Activated CD8-positive, alpha-beta memory T cell treated with anti-CD3 and anti-CD28 coated beads for 1 hour (primary cell): Measurements from ENCODE around the gene BCL6B.
"Not testable (repeated sequence)": the region's sequence is repeated elsewhere in the genome, so short reads cannot be mapped to it uniquely, and the experiment has no call there.

Source experiments
- DNase-seq, 2 donors: peaks; one replicate each; pipeline ENCODE4 v3.0.0-alpha.2; 2020; ENCODE audit warnings: low read depth in 1 of 2; ENCODE audit errors: extremely low read depth in 1 of 2

BCL6B gene

DNA sequence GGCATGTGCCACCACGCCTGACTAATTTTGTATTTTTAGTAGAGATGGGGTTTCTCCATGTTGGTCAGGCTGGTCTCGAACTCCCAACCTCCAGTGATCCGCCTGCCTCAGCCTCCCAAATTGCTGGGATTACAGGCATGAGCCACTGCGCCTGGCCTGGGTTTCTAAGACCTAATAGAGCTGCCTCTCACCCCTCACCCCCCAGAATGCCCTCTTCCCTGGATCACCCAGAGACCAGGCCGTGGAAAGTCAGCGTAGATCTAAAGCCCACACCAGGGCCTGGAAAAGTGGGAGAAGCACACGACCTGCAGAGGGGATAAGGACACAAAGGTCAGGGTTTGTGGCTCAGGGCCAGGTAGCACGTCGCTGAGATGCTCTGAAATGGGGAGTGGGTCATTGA lies 27.7 kb downstream of the BCL6B start:
- not testable (repeated sequence) for DNase-seq

DNA sequence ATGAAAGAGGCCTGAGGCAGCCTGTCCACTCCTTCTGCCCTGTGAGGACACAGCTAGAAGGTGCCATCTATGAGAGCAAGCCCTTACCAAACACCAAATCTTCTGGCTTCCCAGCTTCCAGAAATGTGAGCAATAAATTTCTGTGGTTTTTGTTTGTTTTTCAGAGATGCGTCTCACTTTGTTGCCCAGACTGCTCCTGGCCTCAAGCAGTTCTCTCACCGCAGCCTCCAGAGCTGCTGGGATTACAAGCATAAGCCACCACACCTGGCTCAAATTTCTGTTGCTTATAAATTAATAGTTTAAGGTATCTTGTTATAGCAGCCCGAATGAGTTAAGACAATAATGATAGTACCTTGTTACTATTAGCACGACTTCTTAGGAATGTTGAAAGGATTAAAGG lies 33.5 kb downstream of the BCL6B start:
- DNase-seq, result no peak

DNA sequence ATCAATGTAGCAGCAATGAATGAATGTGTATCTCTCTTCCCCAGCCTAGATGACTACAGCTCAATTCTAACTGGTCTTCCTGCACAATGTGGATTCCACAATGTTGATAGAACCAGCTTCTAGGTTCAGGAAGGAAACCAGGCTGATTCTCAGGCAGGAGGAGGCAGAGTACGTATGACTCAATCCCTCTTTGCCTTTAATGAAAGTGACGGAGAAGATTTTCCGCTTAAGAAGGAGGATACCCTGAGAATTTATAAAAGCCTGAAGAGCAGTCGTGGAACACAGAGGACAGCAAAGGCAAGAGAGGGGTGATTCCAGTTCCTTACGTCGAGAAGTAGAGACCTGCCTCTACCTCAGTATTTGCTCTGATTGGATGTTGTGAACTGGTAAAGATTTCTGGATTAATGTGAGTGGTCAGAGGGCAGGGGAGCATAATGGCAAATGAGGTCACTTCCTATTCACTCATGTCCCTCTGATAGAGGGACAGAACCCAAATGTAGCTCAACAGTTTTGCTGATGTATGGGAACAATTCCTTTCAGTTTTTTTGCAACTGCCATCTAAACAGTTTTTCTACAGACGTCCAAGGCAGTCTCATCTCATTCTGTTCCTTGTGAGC lies 36.1 kb downstream of the BCL6B start:
- DNase-seq, result no peak

DNA sequence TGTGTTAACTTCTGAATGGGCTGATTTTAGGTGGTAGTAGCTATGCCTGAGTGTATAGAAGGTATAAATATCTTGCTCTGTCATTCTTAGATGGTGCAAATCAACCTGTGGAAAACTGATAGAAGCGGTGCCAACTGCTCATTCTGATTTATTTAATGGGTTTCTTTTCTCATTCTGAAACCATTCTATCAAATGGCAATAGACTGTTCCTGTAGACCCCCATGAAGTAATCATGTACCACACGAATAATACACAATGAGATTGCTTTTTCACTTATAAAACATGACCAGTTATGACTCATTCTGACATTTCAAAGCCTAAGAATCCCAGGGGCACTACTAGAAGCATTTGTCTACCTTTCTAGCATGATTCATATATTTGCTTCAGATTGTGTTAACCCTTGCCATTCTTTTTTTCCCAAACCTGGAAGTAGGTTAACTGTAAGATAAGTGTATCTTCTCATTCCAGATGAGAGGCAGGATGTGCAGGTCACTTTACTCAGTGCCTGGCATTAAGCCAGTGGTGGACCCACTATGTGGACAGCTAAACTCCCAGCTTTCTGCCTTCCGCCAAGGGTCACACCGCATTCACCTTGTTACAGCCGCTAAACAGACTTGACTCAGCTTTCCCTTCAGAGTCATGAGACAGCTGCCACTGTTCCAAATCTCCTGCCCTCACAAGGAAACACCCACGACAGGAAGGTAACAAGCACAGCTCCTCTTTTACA lies 37.5 kb downstream of the BCL6B start:
- no peak for DNase-seq

DNA sequence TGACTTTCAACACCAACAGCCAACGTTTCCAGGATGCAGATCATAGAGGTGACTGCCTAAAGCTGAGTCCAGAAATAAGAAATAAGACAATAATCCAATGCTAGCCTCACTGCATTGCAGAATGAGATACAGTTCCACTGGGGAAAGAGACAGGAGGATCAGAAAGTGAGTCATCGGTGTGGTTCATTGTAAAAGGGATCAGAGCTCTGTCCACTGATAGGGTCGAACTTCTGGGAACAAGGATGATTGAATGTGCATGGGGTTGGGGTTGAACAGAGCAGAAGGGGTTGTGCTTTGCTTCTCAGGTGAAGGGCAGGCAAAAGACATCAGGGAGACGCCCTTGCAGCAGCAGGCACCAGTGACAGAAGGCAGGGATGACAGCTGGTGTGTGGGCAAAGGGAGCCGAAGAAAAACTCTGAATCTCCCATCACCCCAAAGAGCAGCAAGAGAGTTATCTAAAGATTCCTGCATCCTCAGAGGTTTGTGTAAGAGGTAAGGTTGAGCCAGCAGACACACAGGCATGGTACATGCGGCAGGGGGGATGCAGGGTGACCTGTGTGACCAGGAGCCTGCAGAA lies 40.8 kb downstream of the BCL6B start:
- no peak for DNase-seq

DNA sequence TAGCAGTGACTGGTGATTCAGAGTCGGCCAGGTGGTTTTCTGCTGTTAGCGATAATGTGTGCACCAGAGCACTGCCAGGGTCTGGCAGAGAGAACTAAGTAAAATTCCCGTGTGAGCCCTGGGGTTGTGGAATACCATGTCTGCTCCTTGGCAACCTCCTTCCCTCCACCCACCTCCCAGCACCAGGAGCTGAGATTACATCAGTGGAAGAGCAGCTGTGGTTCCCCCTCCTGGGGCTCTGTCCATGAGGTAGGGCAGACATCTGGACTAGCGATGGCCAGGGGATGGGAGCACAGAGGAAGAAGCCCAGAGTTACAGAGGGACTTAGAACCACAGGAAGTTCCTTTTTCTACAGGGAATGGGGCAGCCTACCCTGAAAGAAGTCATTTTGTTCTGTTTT lies 41.4 kb downstream of the BCL6B start:
- DNase-seq, result no peak

DNA sequence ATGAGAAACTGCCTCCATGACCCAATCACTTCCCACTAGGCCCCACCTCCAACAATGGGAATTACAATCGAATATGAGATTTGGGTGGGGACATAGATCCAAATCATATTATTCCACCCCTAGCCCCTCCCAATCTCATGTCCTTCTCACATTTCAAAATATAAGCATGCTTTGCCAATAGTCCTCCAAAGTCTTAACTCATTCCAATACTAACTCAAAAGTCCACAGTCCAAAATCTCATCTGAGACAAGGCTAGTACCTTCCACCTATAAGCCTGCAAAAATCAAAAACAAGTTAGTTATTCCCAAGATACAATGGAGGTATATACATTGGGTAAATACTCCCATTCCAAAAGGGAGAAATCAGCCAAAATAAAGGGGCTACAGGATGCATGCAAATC lies 44.3 kb downstream of the BCL6B start:
- DNase-seq, result no peak

DNA sequence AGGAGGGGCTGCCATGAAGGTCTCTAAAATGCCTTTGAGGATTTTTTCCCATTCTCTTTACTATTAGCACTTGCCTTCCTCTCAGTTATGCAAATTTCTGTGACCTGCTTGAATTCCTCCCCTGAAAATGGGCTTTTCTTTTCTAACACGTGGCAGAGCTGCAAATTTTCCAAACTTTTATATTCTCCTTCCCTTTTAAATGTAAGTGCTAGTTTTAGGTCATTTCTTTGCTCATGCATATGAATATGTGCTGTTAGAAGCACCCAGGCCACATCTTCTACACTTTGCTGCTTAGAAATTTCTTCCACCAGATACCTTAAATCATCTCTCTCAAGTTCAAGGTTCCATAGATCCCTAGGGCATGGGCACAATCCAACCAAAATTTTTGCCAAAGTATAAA lies 45.4 kb downstream of the BCL6B start:
- no peak for DNase-seq

DNA sequence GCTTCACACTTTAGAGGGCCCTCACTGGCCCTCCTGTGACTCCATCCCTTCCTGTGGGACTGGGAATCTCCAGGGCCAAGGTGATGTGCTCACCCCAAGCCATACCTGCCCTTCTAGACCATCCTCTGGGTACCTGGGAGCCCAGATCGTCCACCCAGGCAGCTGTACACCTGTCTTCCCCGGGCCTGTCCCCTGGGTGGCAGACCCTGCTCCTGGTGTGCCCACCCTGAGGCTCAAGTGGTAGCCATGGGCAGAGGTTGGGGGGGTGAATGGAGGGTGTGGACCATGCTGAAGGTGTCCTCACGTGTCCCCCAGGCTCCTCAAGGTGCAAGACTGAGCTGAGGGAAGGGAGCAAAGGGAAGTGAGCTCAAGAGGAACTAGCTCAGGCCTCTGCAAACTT lies 47.9 kb downstream of the BCL6B start:
- DNase-seq, result no peak

DNA sequence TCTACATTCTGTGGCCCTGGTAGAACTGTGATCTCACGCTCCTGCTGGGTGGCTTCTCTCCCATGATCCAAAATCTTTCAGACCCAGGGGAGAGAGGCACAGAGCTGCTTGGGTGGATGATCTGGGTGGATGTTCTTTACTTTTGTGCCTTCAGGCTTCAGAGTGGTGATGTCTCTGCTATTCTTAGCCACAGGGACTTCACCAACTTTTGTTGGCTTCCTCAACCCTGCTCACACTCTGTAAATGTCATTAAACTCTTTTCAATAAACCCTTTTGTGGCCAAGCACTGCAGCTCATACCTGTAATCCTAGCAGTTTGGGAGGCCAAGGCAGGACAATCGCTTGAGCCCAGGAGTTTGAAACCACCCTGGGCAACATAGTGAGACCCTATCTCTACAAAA lies 49.6 kb downstream of the BCL6B start:
- DNase-seq, result no peak

DNA sequence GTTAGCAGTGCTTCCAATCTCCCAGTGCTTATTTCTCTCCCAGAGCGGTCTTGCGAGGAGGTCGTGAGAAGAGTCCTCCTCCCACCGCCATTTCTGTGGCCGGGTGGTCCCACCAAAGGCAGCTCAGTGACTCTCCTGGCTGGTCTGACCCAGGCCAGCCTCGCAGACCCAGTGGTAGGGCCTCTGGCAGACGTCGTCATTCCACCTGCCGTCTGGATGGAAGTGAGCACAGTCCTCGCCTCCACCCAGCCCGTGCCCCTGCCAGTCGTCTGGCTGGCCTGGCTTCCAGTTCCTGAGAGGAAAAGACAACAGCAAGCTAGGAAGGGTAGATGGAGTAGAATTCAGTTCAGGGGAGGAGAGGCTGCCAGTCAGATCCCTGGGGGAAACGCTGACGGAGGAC lies 52.1 kb downstream of the BCL6B start:
- DNase-seq, result no peak

DNA sequence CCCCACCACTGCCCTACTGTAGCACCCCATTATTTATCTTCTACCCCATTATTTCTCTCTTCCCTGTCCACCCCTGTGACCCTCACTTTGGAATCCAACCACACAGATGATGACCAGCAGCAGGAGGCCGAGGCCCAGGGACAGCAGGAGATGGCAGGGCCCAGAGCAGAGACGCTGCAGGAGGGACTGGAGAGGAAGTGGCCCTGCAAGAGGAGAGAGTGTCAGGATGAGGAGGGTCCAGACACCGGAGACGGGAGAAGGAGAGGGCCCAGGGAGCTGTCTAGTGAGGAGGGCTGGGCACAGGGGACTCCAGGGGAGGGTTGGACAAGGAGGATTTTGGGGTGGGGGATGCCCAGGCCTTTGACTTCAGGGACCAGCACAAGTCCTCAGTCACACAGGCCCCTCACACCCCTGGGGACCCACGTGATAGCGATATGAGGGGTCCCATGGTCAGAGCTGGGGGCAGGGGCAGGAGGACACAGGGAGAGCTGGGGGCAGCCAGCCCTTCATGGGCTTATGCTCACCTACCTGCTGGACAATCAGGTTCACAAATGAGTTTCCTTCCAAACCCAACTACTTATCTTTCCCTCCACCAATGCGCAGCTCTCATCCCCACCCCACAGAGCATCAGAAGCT lies 55.2 kb downstream of the BCL6B start:
- DNase-seq, result no peak

DNA sequence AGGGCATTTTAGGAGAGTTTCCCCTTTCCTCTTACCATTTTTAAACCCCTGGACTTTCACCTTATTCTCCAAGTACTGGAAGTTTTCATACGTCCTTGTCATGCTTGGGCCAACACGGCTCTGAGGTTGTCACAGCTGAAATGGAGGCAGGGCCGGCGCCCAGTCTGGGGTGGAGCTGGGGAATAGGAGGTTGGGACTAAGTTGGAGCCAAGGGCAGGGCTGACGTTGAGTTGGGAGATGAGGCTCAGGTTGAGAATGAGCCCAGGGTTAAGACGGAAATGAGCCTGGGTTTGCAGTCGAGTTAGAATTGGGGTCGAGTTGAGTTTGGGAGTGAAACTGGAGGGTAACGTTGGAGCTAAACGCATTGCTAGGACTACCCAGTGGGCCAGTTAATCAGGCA lies 55.9 kb downstream of the BCL6B start:
- DNase-seq, result no peak
